Hepatocyte (in vitro differentiated cells): Measurements from ENCODE around the gene BAHCC1. TPM values are rescaled to one million over a fixed set of nuclear protein-coding genes. Genes with fewer than 3 reads are reported as not detected.

ENCODE experiments used
- DNase-seq: peaks from one replicate; pipeline ENCODE4 v3.0.0-alpha.2; 2016; ENCODE audit warnings: low spot score
- H2AFZ ChIP-seq: fragments of 200-600 bp; sonication (generic); 2 replicates; pipeline ENCODE4 v1.6.0; 2016; ENCODE audit warnings: antibody characterized with exemption, mild to moderate bottlenecking
- H3K27ac ChIP-seq: fragments of 200-600 bp; sonication (generic); 2 replicates; pipeline ENCODE4 v1.5.1; 2016; ENCODE audit warnings: mild to moderate bottlenecking
- H3K27me3 ChIP-seq: fragments of 200-600 bp; sonication (generic); 2 replicates; pipeline ENCODE4 v1.6.1; 2016
- H3K36me3 ChIP-seq: fragments of 200-600 bp; sonication (generic); replicated peaks from 2 replicates; pipeline ENCODE4 v1.5.1; 2016; ENCODE audit warnings: low read depth; ENCODE audit not compliant: insufficient read depth
- H3K4me1 ChIP-seq: fragments of 200-600 bp; sonication (generic); 2 replicates; pipeline ENCODE4 v1.5.1; 2016; ENCODE audit warnings: mild to moderate bottlenecking, moderate library complexity; ENCODE audit not compliant: insufficient read depth
- H3K4me2 ChIP-seq: fragments of 200-600 bp; sonication (generic); 2 replicates; pipeline ENCODE4 v1.6.0; 2016
- H3K4me3 ChIP-seq: fragments of 200-600 bp; sonication (generic); 2 replicates; pipeline ENCODE4 v1.5.1; 2016; ENCODE audit warnings: mild to moderate bottlenecking
- H3K79me2 ChIP-seq: fragments of 200-600 bp; sonication (generic); 2 replicates; pipeline ENCODE4 v1.6.0; 2017; ENCODE audit warnings: mild to moderate bottlenecking
- H3K9me2 ChIP-seq: fragments of 200-600 bp; sonication (generic); replicated peaks from 2 replicates; pipeline ENCODE4 v1.6.0; 2017; ENCODE audit warnings: mild to moderate bottlenecking; ENCODE audit not compliant: insufficient read depth
- H3K9me3 ChIP-seq: fragments of 200-600 bp; sonication (generic); 2 replicates; pipeline ENCODE4 v1.5.1; 2016; ENCODE audit warnings: low read depth, mild to moderate bottlenecking
- H4K20me1 ChIP-seq: fragments of 200-600 bp; sonication (generic); 2 replicates; pipeline ENCODE4 v1.6.0; 2016; ENCODE audit warnings: mild to moderate bottlenecking; ENCODE audit not compliant: insufficient read depth, poor library complexity, severe bottlenecking
- CTCF ChIP-seq: fragments of 200-600 bp; sonication (generic); IDR thresholded peaks from 2 replicates; pipeline ENCODE4 v1.5.1; 2016; ENCODE audit warnings: antibody characterized with exemption, mild to moderate bottlenecking; ENCODE audit not compliant: poor library complexity
- EZH2 ChIP-seq: fragments of 200-600 bp; sonication (generic); IDR thresholded peaks from 2 replicates; pipeline ENCODE4 v1.6.1; 2016; ENCODE audit warnings: antibody characterized with exemption, mild to moderate bottlenecking, borderline replicate concordance
- EZH2phosphoT487 ChIP-seq: fragments of 200-600 bp; sonication (generic); IDR thresholded peaks from one replicate; pipeline ENCODE4 v1.6.1; 2018; ENCODE audit warnings: antibody characterized with exemption, mild to moderate bottlenecking, low read depth, moderate library complexity; ENCODE audit not compliant: unreplicated experiment, severe bottlenecking
- WGBS: methylation state at CpG from one replicate; pipeline ENCODE4 v1.1.6; 2016; ENCODE audit warnings: low lambda C conversion rate; ENCODE audit errors: missing lambda C conversion rate; 5-methylcytosine and 5-hydroxymethylcytosine counted together
- polyA plus RNA-seq: library from polyadenylated mRNA; unstranded; fragments of >200 nt; fragmentation: Nextera tagmentation; extraction: Ambion mirVana; gene quantifications from 2 replicates; pipeline ENCODE4 v1.2.1, GENCODE V29; 2016
- total RNA-seq: library from RNA; depleted of rRNA; stranded (reverse); fragments of >200 nt; gene quantifications from 2 replicates; pipeline ENCODE4 v1.2.3, GENCODE V29; 2014

Gene BAHCC1
- total and polyA plus RNA-seq, 2 experiments from 2014 or later, result 6.4 to 6.6 TPM

GRCh38 chr17:81487089-81487486 lies 91.8 kb downstream of the BAHCC1 start:
- 95% methylated on average over 10 of the region's 10 CpGs for WGBS
- no peaks in the 10 kb centered on the region for H3K9me3 ChIP-seq
- H3K27ac ChIP-seq, result no peak overlapping the region
- peak overlapping the region; percentile 100 for H3K4me2 ChIP-seq
- no peaks in the 10 kb centered on the region for H3K27me3 ChIP-seq
- H2AFZ ChIP-seq, result peak overlapping the region; percentile 97
- no peaks in the 10 kb centered on the region for H4K20me1 ChIP-seq
- no peak for DNase-seq
- no peak overlapping the region for H3K4me3 ChIP-seq
- H3K36me3 ChIP-seq, result no peaks in the 10 kb centered on the region
- H3K4me1 ChIP-seq, result peaks cover 50% of the 10 kb centered on the region
- no peak for TF ChIP-seq EZH2
- no peak for TF ChIP-seq EZH2phosphoT487
- TF ChIP-seq CTCF, result no peak
- H3K9me2 ChIP-seq, result no peaks in the 10 kb centered on the region
- H3K79me2 ChIP-seq, result peaks cover 7% of the 10 kb centered on the region

GRCh38 chr17:81487487-81488275 lies 92.4 kb downstream of the BAHCC1 start:
- WGBS, result 24% methylated on average over 44 of the region's 87 CpGs
- peak; percentile 91 for DNase-seq
- Histone ChIP-seq H3K36me3 (no peaks in the 10 kb centered on the region), H3K27ac (peak overlapping the region; percentile 83), H3K79me2 (peaks cover 7% of the 10 kb centered on the region), H4K20me1 (no peaks in the 10 kb centered on the region), H3K9me3 (no peaks in the 10 kb centered on the region), H3K9me2 (no peaks in the 10 kb centered on the region), H3K4me2 (peak overlapping the region; percentile 100), H3K4me1 (peaks cover 52% of the 10 kb centered on the region), H3K4me3 (peak overlapping the region; percentile 72), H3K27me3 (no peaks in the 10 kb centered on the region), H2AFZ (peak overlapping the region; percentile 97)
- no peak for TF ChIP-seq EZH2
- TF ChIP-seq CTCF, result no peak
- TF ChIP-seq EZH2phosphoT487, result no peak

GRCh38 chr17:81488276-81488860 lies 93.1 kb downstream of the BAHCC1 start:
- Histone ChIP-seq H3K27me3 (no peaks in the 10 kb centered on the region), H3K4me1 (peaks cover 46% of the 10 kb centered on the region), H3K9me3 (no peaks in the 10 kb centered on the region), H3K27ac (peak overlapping the region; percentile 83), H3K4me2 (peak overlapping the region; percentile 100), H3K79me2 (peaks cover 7% of the 10 kb centered on the region), H4K20me1 (no peaks in the 10 kb centered on the region), H3K9me2 (no peaks in the 10 kb centered on the region), H3K36me3 (no peaks in the 10 kb centered on the region), H2AFZ (peak overlapping the region; percentile 97), H3K4me3 (peak overlapping the region; percentile 72)
- no peak for DNase-seq
- WGBS, result 43% methylated on average over 36 of the region's 52 CpGs
- no peak for TF ChIP-seq EZH2phosphoT487
- no peak for TF ChIP-seq CTCF
- no peak for TF ChIP-seq EZH2
